HG03457 (cell line): ENCODE measurements around the gene HABP4.
"Not testable (repeated sequence)": the region's sequence is repeated elsewhere in the genome, so short reads cannot be mapped to it uniquely, and the experiment has no call there.

Source experiments
- ATAC-seq: cut with Tn5 transposase; IDR thresholded peaks from one replicate; pipeline ENCODE4 v1.9.1; 2021; ENCODE audit warnings: moderate number of reproducible peaks; ENCODE audit not compliant: unreplicated experiment

HABP4 gene

GRCh38 chr9:96495341-96495740, 45.4 kb downstream of the HABP4 start:
- no peak for ATAC-seq

- no peak for ATAC-seq
Measured at GRCh38 chr9:96496368-96497116, 46.6 kb downstream of the HABP4 start.

- no peak for ATAC-seq
Measured at GRCh38 chr9:96497117-96497399, 47.1 kb downstream of the HABP4 start.

- ATAC-seq, result no peak
Measured at GRCh38 chr9:96498796-96499195, 48.8 kb downstream of the HABP4 start.

GRCh38 chr9:96499257-96499656, 49.3 kb downstream of the HABP4 start:
- ATAC-seq, result no peak

GRCh38 chr9:96500696-96501632, 51.0 kb downstream of the HABP4 start:
- no peak for ATAC-seq

- no peak for ATAC-seq
Measured at GRCh38 chr9:96501633-96502538, 51.9 kb downstream of the HABP4 start.

- no peak for ATAC-seq
Measured at GRCh38 chr9:96502539-96503373, 52.8 kb downstream of the HABP4 start.

GRCh38 chr9:96503374-96503748, 53.4 kb downstream of the HABP4 start:
- not testable (repeated sequence) for ATAC-seq

- ATAC-seq, result no peak
Measured at GRCh38 chr9:96503918-96504317, 53.9 kb downstream of the HABP4 start.

GRCh38 chr9:96505316-96505991, 55.5 kb downstream of the HABP4 start:
- ATAC-seq, result no peak

- ATAC-seq, result no peak
Measured at GRCh38 chr9:96508227-96508940, 58.4 kb downstream of the HABP4 start.

GRCh38 chr9:96509026-96509425, 59.1 kb downstream of the HABP4 start:
- ATAC-seq, result no peak

- no peak for ATAC-seq
Measured at GRCh38 chr9:96509848-96510247, 59.9 kb downstream of the HABP4 start.

GRCh38 chr9:96510258-96510657, 60.3 kb downstream of the HABP4 start:
- ATAC-seq, result no peak

GRCh38 chr9:96512240-96512639, 62.3 kb downstream of the HABP4 start:
- no peak for ATAC-seq

GRCh38 chr9:96513622-96514021, 63.7 kb downstream of the HABP4 start:
- no peak for ATAC-seq

GRCh38 chr9:96514108-96514799, 64.3 kb downstream of the HABP4 start:
- no peak for ATAC-seq

- no peak for ATAC-seq
Measured at GRCh38 chr9:96514800-96515158, 64.8 kb downstream of the HABP4 start.
